Stimulated activated CD8-positive, alpha-beta memory T cell treated with anti-CD3 and anti-CD28 coated beads, Interleukin-2, amount 100 ng/mL, for 48 hours (primary cell): Measurements from ENCODE around the gene KCNN3.
A peak's percentile ranks its signal among the peaks of the same experiment; 100 is the strongest.

ENCODE experiments used
- DNase-seq, 2 donors: peaks; one replicate each; pipeline ENCODE4 v3.0.0-alpha.2; 2020; ENCODE audit warnings: low read depth in 2 of 2

The KCNN3 gene

DNA sequence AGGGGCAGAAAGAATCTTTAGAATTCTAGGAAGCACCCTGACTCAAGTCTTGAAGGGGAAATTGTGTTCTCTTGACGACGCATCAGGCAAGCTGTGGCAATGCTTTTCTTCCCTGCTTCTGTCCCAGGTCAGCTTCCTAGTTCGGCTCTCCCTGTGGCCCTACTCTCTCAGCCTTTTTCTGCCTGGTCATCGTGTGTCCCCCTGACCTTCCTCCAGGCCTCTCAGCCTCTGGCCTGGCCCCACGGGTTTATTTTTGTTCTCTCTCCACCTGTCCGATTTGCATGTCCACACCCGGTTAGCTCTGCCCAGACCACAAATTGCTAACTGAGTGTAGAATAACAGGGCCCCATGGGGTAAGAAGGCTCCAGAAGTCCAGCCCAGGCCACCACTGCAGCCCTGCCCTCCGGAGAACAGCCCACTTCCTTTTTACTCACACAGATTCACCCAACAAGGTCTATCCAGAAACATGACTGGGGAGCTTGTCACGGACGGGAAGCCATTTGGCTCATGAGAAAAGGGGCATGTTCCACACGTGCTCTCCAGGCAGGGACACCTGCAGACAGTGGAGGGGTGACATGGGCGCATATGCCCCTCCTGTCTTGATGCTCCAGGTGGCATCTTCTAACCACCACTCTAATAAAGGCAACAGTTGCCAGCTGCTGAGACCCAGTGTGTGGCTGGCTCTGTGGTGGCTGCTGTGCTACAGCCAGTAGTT is 9.8 kb downstream of the KCNN3 start:
- DNase-seq, result no peak

DNA sequence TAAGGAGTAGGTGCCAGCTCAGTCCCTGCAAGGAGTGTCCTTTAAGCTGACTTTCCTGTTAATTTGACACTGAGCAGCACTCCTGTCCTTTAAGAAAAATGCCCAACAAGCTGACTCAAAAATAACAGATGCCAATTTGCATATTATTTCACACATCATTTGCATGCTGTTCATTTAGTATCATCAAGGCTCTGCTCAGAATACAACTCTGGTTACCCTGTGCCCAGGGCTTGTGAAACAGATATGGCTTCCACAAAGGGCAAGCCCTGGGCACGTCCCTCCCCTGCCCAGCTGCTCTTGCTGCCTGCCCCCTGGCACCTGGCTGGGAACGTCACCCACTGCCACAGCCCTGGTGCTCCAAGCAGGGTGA is 10.3 kb downstream of the KCNN3 start:
- DNase-seq, result no peak

DNA sequence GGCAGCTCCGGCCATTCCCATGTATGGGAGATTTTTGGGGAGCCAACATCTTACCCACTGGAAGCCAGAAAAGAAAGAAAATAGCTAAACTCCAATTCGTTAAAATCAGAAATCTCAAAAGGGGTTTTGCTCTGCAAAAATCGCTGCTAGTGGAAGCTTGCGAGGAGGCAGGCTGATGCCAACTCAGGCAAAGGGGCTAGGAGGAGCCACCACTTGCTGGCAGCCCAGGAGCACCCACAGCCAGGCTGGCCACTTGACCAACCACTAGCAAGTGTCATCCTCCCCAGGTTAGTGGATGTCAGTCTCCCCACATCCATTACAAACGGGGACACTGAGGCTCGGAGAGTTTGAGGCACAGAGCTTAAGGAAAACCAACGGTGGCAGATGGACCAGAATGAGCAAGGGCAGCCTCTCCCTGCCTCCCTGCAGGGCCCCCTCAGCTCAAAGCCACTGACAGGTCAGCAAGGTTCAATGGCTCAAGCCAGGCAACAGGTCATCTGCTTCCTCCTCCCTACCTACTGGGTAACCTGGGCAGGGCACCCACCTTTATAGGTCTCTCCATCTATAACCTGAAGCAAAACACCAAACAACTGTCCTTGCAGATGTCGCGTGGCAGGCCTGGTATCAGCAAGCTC is 10.8 kb downstream of the KCNN3 start:
- DNase-seq, result no peak

DNA sequence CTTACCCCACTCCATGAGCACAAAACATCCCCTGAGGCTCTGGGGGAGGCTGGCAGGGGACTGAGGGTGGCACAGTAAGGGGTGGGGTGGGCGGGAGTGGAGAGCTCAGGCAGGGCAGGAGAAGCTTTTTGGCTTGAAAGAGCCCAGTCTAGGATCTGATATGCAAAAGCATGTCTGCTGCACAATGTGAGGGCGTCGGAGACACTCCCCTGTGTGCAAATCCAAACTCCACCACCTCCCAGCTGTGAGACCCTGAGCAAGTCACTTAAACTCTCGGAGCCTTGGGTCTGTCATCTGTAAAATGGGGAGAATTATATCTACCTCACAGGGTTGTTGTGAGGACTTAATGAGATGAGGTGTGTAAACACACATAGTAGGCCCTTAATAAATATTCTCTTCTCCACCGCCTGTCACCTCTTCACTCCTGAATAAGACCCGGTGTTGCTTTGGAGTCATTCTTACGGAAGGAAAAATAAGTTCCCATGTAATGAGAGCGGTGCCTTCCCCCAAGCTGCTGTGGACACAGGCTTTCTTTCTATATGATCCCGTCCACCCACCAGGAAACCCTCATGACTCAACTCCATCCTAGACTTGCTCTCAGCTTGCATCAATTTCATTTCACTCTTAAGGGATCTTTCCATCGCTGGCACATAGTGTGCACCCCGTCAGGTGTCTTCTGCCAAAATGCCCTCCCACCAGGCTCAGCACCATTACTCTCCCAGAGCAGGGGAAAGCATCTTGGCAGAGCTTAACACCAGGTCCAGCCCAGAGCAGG is 12.5 kb downstream of the KCNN3 start:
- no peak for DNase-seq

DNA sequence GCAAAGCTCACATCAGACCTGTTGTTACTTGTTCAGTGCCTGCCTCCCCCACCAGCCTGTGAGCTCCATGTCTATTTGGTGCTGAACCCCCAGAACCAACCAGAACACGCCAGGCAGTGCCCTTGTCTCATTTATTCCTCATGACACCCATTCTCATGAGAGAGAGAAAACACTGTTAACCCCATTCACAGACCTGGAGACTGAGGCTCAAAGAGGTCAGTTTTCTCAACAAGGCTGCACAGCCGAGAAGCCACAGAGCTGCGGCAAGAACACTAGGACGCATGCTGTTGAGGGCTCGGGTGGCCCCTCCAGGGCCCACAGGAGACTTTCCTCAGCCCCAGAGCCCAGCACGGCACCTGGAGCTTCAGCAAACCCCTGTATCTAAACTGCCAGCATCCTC is 13.1 kb downstream of the KCNN3 start:
- no peak for DNase-seq

DNA sequence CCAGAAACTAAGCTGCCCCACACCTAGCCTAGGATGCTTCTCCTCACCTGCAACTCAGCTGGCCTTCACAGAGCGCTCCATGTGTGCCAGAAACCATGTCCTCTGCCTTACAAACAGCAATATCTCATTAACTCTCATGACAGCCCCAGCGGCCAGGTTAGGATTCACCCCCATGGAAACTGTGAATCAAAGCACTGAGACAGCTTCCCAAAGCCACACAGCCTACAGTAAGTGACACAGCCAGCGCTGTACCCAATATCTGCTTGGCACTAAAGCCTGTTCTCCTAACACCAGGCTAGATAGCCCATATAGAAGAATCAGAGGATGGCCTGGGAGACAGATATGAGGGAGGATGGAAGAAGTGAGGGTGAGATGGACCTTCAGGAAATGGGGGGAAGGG is 13.5 kb downstream of the KCNN3 start:
- no peak for DNase-seq

DNA sequence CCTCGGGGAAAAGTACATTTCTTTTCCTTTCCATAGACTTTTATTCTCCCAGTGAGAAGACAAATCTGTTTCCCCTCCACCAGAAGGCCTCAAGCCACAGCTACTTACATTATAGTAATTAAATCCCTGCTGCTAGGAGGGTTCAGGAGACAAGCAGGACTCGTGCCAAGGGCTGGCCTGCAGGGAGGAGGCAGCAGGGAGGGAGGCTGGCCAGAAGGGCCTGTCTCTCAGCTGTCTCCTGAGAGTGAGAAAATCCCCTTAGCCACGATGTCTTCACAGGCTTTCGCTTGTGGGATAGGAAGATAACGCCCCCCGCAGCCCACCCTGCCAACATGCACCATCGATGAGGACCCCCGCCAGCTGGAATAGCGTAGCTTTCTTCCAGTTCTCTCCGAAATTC is 14.0 kb downstream of the KCNN3 start:
- DNase-seq, result no peak

DNA sequence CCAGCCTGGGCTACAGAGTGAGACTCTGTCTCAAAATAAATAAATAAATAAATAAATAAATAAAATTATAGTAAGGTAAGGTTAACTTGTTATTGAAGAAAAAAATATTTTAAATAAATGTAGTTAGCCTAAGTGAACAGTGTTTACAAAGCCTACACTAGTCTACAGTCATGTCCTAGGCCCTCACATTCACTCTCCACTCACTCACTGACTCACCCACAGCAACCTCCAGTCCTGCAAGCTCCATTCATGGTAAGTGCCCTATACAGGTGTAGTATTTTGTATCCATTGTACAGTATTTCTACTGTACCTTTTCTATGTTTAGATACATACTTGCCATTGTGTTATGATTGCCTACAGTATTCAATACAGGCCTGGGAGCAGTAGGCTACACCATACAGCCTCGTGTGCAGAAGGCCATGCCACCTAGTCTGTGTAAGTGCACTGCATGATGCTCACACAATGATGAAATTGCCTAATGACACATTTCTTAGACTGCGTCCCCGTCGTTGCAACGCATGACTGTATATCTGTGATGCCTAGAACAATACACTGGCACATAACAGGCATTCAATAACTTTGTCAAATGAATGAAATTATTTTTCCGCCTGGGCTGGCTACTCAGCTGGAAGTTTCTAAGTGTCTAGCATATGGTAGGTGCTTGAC is 14.8 kb downstream of the KCNN3 start:
- no peak for DNase-seq

DNA sequence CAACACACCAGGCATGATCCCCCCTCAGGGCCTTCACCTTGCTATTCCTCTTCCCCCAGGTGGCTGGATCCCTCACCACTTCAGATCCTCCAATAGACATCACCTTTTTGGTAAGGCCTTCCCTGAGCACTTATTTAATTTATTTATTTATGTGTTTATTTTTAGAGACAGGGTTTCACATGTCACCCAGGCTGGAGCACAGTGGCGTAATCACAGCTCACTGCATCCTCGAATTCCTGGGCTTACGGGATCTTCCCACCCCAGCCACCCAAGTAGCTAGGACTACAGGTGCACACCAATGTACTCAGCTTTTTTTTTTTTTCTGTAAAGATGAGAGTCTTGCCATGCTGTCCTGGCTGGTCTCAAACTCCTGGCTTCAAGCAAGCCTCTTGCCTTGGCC is 17.2 kb downstream of the KCNN3 start:
- no peak for DNase-seq

DNA sequence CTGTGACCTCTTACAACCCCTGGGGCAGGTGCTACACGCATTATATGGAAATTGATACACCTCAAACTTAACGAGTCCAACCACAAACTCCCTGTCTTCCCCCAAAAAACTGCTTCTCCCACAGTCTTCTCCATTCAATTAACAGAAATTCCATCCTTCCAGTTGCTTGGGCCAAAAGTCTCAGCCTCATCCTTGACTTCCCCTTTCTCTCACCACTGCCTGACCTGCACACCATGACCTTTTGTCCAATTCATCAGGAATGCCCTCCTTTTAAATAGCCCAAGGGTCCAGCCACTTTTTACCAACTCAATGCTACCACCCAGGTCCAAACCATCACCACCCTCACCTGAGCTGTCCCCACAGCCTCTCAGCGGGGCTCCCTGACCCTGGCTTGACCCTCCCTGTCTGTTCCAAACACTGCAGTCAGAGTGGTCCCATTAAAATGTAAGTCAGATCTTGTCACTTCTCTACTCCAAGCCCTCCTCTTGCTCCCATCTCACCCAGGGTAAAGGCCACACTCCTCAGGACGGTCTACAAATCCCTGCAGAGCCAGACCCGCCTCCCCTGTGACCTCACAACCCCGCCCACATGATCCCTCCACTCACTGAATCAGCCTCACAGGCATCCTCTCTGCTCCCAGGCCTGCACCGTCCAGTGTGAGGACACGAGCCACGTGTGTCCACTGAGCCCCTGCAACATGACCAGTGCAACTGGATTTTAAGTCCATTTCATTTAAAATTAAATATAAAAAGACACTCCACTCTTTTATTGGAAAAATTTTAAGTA is 18.5 kb downstream of the KCNN3 start:
- no peak for DNase-seq

DNA sequence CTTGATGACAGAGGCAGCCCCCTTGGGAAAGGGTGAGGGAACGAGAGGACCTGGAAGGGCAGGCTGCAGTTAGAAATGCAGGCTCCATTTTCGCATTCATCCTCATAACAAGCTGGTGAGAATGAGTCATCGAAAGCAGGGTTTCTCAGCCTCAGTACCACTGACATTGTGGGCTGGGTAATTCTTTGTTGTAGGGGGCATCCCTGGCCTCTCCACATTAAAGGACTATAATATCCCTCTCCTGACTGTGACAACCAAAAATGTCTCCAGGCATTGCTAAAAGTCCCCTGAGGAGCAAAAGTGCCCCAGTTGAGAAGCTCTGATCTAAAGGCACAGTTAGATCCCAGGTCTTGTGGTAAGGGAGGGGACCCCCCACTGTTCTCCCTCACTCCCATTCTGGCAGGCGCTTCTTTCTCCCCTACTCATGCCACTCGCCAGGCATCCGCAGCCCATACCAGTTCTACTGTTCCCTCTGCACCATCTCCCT is 20.4 kb downstream of the KCNN3 start:
- peak in 1 of 2 donors; percentile 18 for DNase-seq

DNA sequence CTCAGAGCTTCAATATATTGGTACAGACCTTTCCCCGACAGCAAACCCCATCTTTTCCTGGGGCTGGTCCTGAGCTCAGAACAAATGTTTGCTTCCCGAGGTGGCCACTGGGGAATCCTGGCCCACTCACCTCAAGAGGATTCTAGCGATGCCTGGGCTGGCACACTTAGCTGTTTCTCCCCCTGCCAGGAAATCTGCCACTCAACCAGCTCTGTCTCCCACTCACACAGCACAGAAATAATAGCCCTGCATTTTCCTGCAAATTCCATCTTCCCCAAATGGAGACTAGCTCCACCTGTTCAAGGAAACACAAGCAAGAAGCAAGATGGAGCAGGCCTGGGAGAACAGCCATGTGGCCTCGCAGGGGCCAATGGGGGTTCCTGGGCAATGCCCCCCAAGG is 21.1 kb downstream of the KCNN3 start:
- DNase-seq, result no peak

DNA sequence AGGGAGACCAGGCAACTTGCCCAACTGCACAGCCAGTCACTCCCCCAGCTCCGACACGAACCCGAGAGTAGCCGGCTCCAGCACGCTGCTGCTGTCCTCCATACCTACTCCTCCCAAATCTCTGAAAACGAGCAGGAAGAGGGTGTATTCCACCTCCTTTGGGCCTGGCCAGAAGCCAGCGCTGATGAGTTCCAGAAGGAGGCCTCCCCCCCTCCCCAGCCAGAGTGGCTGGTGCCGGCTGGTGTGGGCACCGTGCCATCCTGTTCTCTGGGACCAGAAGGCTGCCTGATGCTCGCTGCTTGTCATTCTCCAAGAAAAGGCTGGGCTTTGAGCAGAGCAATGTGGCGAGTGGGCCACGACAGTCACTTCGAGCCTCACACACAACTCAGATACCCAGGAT is 22.2 kb downstream of the KCNN3 start:
- DNase-seq, result no peak

DNA sequence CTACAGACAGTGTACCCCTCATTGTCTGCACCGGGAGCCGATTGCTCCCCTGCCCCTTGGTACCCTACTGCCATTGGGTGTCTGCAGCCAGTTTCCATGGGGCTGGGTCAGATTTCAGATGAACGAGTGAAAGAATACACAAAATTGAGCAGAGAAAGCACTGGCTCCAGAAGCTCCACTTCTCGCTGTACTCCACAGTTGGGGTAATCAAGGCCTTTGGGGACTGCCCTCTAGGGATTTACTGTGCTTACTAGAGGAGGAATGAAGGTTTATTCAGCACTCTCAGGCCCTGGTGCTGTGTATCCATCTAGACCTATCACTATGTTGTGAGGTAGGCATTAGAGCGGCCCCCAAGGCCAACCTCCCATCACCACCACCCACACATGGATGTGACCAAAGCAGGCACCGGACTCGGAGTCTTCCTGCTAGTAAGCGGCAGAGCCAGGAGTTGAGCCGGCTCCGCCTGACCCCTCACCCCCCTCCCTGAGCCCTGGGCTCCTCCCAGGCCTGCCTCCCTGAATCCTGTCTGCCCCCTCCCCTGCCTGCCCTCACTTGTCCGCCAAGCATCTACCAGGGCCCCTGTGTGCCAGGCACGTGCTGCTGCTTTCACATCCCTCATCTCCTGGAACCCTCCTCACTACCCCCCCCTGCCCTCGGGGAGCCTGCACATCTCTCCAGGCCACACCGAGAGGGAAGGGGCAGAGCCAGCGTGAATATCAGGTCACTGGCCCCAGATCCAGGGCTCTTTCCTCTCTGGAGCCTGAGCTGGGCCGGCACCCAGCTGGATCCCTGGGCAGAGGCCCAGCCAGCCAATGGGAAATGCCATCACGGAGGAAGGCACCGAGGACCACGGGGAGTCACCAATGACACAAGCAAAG is 23.3 kb downstream of the KCNN3 start:
- DNase-seq, result no peak

DNA sequence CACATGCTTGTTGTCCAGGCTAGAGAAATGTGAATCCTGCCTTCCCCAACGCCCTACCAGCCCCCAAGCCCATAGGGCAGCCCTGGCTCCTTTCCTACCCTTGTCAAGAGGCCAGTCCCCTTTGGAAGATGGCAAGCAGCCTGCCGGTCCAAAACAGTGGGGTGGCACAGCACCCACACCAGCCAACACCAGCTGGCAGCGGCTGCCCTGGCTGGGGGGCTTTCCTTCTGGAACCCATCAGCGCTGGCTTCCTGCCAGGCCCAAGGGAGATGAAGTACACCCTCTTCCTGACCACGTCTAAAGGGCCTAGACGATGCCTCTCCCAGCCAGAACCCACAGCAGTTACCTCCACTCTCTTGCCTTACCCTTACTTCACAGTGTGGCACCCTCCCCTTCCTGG is 24.2 kb downstream of the KCNN3 start:
- DNase-seq, result no peak

DNA sequence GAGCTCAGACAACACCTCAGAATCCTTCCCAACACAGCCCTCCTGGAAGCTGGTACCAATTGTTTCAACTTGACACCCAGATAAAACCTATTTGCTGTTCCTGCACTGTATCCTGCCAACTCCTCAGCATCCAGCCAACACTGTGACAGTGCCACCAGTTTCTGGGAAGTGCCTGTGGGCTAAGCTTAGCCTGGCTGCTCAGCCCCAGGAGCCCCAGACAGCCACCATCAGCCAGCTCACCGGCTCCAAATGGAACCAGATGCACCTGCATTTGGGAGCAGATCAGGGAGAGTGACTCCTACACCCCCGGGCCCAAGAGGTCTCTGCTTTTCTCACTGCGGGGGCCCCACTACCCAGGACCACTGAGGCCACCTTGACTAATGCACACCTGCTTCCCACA is 24.9 kb downstream of the KCNN3 start:
- DNase-seq, result no peak

DNA sequence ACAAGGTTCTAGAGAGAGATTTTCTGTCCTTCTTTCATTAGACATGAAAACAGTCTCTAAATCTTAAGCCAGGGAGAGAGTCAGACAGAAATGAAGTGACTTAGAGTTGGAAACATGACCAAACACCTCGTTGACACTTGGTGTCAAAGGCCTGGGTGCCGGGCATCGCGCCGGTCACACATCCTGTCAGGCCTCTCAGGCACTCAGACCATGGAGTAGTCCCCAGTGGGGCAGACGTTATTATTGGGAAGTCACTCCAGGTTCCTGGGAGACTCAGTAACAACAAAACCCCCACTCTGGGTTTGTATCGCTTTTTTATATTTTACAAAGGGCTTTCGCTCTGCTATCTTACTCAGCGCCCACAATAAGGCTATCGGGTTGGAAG is 25.8 kb downstream of the KCNN3 start:
- DNase-seq, result no peak

DNA sequence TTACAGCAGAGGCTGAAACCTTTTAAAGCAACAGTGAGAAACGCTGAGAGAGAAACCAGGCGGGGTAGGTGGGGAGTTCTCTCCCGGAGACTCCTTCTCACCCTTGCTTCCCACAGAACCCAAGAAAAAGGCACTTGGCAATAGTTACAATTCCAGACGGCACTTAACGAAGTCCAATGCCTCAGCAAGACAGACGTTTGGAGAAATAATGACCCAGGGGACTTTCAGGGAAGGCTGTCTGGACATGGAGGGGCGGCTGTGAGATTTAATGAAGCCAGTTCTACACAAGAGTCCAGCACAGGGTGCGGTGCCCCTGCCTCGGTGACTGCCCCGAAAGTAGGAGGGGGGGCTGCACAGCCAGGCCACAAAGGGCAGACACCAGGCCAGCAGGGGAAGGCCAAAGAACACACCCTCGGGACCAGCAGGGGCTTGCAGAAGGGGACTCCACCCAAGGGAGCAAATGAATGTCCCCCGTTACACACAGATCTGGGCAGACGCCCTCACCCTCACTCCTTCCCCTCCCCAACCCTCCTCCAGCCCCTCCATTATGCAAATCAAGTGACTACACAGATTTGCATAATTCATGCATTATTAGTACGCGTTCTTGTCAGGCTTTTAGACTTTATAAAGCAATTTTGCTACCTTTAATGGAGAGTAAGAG is 26.3 kb downstream of the KCNN3 start:
- no peak for DNase-seq

DNA sequence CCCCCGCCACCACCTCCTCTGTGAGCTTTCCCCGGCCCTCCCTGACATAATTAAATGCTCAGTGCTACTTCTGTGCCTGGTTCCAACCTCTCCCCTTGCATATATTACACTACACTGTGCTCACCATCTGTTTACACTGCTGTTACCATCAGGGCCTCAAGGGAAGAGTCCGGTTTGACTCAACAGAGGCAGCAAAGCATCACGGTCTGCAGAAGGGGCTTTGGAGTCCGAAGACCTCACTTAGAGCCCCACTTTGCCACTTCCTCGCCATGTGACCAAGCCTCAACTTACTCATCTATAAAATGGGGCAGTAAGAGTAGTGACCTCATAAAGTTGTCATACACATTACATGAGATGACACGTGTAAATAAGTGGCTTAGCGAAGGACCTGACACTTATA is 27.4 kb downstream of the KCNN3 start:
- DNase-seq, result no peak

DNA sequence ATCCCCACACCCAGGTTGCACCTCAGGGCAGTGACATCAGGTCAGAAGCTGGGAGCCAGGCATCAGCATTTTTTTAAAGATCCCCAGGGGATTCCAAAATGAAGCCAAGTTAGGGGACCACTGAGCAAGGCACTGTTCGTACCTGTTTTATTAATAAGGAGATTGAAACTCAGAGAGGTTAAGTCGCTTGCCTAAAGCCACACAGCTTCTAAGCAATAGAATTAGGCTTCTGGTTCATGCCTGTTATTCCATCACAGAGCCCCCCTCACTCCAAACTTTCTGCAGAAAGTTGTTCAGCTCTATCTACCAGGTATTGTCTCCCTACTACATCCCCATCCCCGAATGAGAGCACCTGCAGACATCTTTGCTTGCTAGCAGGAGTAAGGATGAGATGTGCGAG is 28.7 kb downstream of the KCNN3 start:
- DNase-seq, result no peak
